Stimulated activated naive CD4-positive, alpha-beta T cell treated with Interleukin-2 at 50 U/mL for 16 hours (primary cell): ENCODE measurements around the gene CCDC78.

Experiments
- DNase-seq: peaks from one replicate; lab custom pipeline; 2025; lab: John Stamatoyannopoulos, UW

Gene CCDC78

GRCh38 chr16:736936-737481, 10.8 kb upstream of the CCDC78 start:
- DNase-seq, result no peak

GRCh38 chr16:735982-736453, 9.8 kb upstream of the CCDC78 start:
- DNase-seq, result peak; percentile 60

- DNase-seq, result no peak
Measured at GRCh38 chr16:734981-735881, 9.0 kb upstream of the CCDC78 start.

GRCh38 chr16:734208-734980, 8.2 kb upstream of the CCDC78 start:
- no peak for DNase-seq

- DNase-seq, result no peak
Measured at GRCh38 chr16:733382-734207, 7.4 kb upstream of the CCDC78 start.

GRCh38 chr16:732936-733335, 6.7 kb upstream of the CCDC78 start:
- DNase-seq, result no peak

- DNase-seq, result no peak
Measured at GRCh38 chr16:732332-732731, 6.1 kb upstream of the CCDC78 start.

GRCh38 chr16:730666-731509, 4.6 kb upstream of the CCDC78 start:
- DNase-seq, result no peak

GRCh38 chr16:729768-730665, 3.8 kb upstream of the CCDC78 start:
- DNase-seq, result no peak

- no peak for DNase-seq
Measured at GRCh38 chr16:728890-729744, 2.9 kb upstream of the CCDC78 start.

GRCh38 chr16:728131-728889, 2.1 kb upstream of the CCDC78 start:
- DNase-seq, result peak; percentile 55

- DNase-seq, result no peak
Measured at GRCh38 chr16:727291-727977, 1.2 kb upstream of the CCDC78 start.

- DNase-seq, result no peak
Measured at GRCh38 chr16:726188-726437, 130 bp downstream of the CCDC78 start.

- no peak for DNase-seq
Measured at GRCh38 chr16:725463-726187, 618 bp downstream of the CCDC78 start.

- no peak for DNase-seq
Measured at GRCh38 chr16:725041-725376, 1.2 kb downstream of the CCDC78 start.

GRCh38 chr16:724188-725040, 1.8 kb downstream of the CCDC78 start:
- no peak for DNase-seq
